ENCODE data around the gene FAM76A. TPM values are rescaled to one million over a fixed set of nuclear protein-coding genes. Genes with fewer than 3 reads are reported as not detected.

Gene FAM76A
- total RNA-seq, 6 donors from 2014 or later, result 10.9 to 50.3 (median 21.2) TPM

DNA sequence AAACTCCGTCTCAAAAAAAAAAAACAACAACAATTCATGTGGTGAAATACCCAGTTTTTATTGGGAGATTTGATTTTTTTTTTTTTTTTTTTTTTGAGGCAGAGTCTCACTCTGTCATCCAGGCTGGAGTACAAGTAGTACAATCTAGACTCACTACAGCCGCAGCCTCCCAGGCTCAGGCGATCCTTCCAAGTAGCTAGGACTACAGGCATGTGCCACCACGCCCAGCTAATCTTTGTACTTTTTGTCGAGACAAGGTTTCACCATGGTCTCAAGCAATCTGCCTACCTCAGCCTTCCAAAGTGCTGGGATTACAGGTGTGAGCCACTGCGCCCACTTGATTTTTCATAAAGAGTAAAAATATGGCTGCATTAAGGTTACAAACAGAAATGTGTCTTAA, 15.4 kb downstream of the FAM76A start:
- H3K4me3 ChIP-seq, result no peak overlapping the region
- TF ChIP-seq, protein P1, sequence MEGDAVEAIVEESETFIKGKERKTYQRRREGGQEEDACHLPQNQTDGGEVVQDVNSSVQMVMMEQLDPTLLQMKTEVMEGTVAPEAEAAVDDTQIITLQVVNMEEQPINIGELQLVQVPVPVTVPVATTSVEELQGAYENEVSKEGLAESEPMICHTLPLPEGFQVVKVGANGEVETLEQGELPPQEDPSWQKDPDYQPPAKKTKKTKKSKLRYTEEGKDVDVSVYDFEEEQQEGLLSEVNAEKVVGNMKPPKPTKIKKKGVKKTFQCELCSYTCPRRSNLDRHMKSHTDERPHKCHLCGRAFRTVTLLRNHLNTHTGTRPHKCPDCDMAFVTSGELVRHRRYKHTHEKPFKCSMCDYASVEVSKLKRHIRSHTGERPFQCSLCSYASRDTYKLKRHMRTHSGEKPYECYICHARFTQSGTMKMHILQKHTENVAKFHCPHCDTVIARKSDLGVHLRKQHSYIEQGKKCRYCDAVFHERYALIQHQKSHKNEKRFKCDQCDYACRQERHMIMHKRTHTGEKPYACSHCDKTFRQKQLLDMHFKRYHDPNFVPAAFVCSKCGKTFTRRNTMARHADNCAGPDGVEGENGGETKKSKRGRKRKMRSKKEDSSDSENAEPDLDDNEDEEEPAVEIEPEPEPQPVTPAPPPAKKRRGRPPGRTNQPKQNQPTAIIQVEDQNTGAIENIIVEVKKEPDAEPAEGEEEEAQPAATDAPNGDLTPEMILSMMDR (IDR thresholded peaks at IDR 0.05), result no peak
- TF ChIP-seq EP300 (IDR thresholded peaks at IDR 0.05), result no peak
- no peak for TF ChIP-seq POLR2AphosphoS5 (IDR thresholded peaks at IDR 0.05)
- no peak for TF ChIP-seq POLR2A (IDR thresholded peaks at IDR 0.05)
- no peaks in the 10 kb centered on the region for H3K4me1 ChIP-seq
- H3K36me3 ChIP-seq, result peaks cover 16 to 69% (median 56%) of the 10 kb centered on the region in 4 donors
- ATAC-seq (ENCODE audit: low FRiP score in 2 of 2) (no peak), DNase-seq (no peak)
- no peak overlapping the region for H3K27ac ChIP-seq
- no peaks in the 10 kb centered on the region for H3K9me3 ChIP-seq
- WGBS, 2 donors, result 95% methylated on average over 6 of the region's 6 CpGs
- H3K27me3 ChIP-seq, result no peaks in the 10 kb centered on the region

- WGBS, 2 donors, result 86 to 91% methylated on average over 5 of the region's 5 CpGs
- ATAC-seq (ENCODE audit: low FRiP score in 2 of 2) (no peak), DNase-seq (no peak)
- no peak overlapping the region for H3K27ac ChIP-seq
- H3K36me3 ChIP-seq, result peaks cover 19 to 65% (median 49%) of the 10 kb centered on the region in 4 donors
- H3K27me3 ChIP-seq, result no peaks in the 10 kb centered on the region
- H3K4me1 ChIP-seq, result no peaks in the 10 kb centered on the region
- no peak overlapping the region for H3K4me3 ChIP-seq
- no peak for TF ChIP-seq EP300 (IDR thresholded peaks at IDR 0.05)
- no peak for TF ChIP-seq POLR2A (IDR thresholded peaks at IDR 0.05)
- TF ChIP-seq, protein P1 (IDR thresholded peaks at IDR 0.05), result no peak
- no peak for TF ChIP-seq POLR2AphosphoS5 (IDR thresholded peaks at IDR 0.05)
- H3K9me3 ChIP-seq, result no peaks in the 10 kb centered on the region
These were observed 18.8 kb downstream of the FAM76A start for GRCh38 chr1:27744556-27744955.

DNA sequence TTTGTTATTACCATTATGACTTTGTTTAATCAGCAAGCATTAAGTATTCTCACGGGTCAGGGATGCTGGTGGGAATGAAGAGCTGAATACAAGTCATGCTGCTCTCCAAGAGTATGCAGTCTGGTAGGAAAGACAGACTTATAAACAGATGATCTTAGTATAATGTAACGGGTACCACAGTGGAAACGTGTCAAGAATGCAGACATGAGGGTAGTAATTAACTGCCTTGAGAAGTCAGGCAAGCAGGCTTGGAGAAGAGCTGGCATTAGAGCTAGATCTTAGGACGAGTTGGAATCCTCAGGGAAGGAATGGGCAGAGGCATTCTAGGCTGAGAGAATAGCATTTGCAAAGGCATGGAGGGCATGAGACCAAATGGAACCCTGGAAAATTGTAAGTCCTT, 19.7 kb downstream of the FAM76A start:
- peaks cover 19 to 65% (median 52%) of the 10 kb centered on the region in 4 donors for H3K36me3 ChIP-seq
- 89 to 90% methylated on average over 4 of the region's 4 CpGs for WGBS, 2 donors

DNA sequence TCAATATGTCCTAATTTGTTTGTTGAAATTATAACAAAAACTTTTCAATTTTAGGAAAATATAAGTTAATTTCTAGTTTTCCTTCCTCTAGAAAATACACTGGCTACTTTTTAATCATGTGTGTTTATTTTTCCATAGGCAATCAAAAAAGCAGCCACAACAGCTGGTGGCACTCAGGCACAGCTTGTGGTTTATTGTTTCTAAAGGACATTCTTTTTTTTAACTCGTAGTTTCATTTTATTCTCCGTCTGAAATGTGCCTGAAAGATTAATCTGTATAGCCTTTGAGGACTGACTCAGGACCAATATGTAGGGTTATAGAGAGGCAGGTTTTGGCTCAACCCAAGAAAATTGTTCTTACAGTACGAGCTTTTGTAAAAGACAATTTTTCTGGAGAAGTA, 26.6 kb downstream of the FAM76A start:
- H3K36me3 ChIP-seq, result peaks cover 5 to 59% (median 43%) of the 10 kb centered on the region in 4 donors
- TF ChIP-seq POLR2AphosphoS5 (IDR thresholded peaks at IDR 0.05) (no peak), EP300 (IDR thresholded peaks at IDR 0.05) (no peak), POLR2A (IDR thresholded peaks at IDR 0.05) (no peak)
- TF ChIP-seq, protein P1 (IDR thresholded peaks at IDR 0.05), result no peak
- no peak for ATAC-seq (ENCODE audit: low FRiP score in 2 of 2)
- 70 to 76% methylated on average over 3 of the region's 3 CpGs for WGBS, 2 donors
- no peak overlapping the region for H3K4me3 ChIP-seq
- H3K27ac ChIP-seq, result peak overlapping the region in 3 of 4 donors; percentile 32 to 46 (median 45)
- H3K4me1 ChIP-seq, result no peaks in the 10 kb centered on the region
- no peaks in the 10 kb centered on the region for H3K27me3 ChIP-seq
- DNase-seq, result no peak
- H3K9me3 ChIP-seq, result no peaks in the 10 kb centered on the region

More for the DNA sequence above, 19.7 kb downstream of the FAM76A start:
- TF ChIP-seq EP300 (IDR thresholded peaks at IDR 0.05) (no peak), POLR2AphosphoS5 (IDR thresholded peaks at IDR 0.05) (no peak), POLR2A (IDR thresholded peaks at IDR 0.05) (no peak)
- TF ChIP-seq, protein P1 (IDR thresholded peaks at IDR 0.05), result no peak
- Histone ChIP-seq H3K27ac (no peak overlapping the region), H3K4me1 (no peaks in the 10 kb centered on the region), H3K4me3 (no peak overlapping the region), H3K27me3 (no peaks in the 10 kb centered on the region), H3K9me3 (no peaks in the 10 kb centered on the region)
- no peak for ATAC-seq (ENCODE audit: low FRiP score in 2 of 2)
- no peak for DNase-seq

- Histone ChIP-seq H3K4me3 (no peak overlapping the region), H3K27ac (peak overlapping the region in 1 of 4 donors; percentile 26), H3K4me1 (no peaks in the 10 kb centered on the region), H3K36me3 (peaks cover 5 to 61% (median 46%) of the 10 kb centered on the region in 4 donors), H3K27me3 (no peaks in the 10 kb centered on the region), H3K9me3 (no peaks in the 10 kb centered on the region)
- WGBS, 2 donors, result 86 to 90% methylated on average over 1 of the region's 1 CpG
- TF ChIP-seq EP300 (IDR thresholded peaks at IDR 0.05) (no peak), POLR2A (IDR thresholded peaks at IDR 0.05) (no peak), POLR2AphosphoS5 (IDR thresholded peaks at IDR 0.05) (no peak)
- TF ChIP-seq, protein P1 (IDR thresholded peaks at IDR 0.05), result no peak
- DNase-seq (no peak), ATAC-seq (ENCODE audit: low FRiP score in 2 of 2) (no peak)
These were observed 29.5 kb downstream of the FAM76A start for GRCh38 chr1:27755286-27755685.

All from upper lobe of left lung (tissue), 6 donors.